ENCODE measurements around the gene PET117.
"Not testable (repeated sequence)": the region's sequence is repeated elsewhere in the genome, so short reads cannot be mapped to it uniquely, and the experiment has no call there.

Gene PET117

GRCh38 chr20:18108326-18108725 is 29.3 kb upstream of the PET117 start:
- Histone ChIP-seq H3K9ac (ENCODE audit: low read depth, low read length) (no peak overlapping the region), H3K9me3 (ENCODE audit: insufficient read depth, low read depth, low read length) (no peaks in the 10 kb centered on the region), H3K27ac (ENCODE audit: low read length) (no peak overlapping the region), H3K4me1 (ENCODE audit: insufficient read depth, low read length) (no peaks in the 10 kb centered on the region), H3K27me3 (ENCODE audit: insufficient read depth, low read length) (no peaks in the 10 kb centered on the region), H3K36me3 (ENCODE audit: insufficient read depth, low read depth, low read length) (no peaks in the 10 kb centered on the region), H3K4me3 (ENCODE audit: low read length) (no peak overlapping the region)

- not testable (repeated sequence) for H3K9me3 ChIP-seq (ENCODE audit: insufficient read depth, low read depth, low read length); H3K27ac ChIP-seq (ENCODE audit: low read length); H3K4me1 ChIP-seq (ENCODE audit: insufficient read depth, low read length); H3K36me3 ChIP-seq (ENCODE audit: insufficient read depth, low read depth, low read length); H3K9ac ChIP-seq (ENCODE audit: low read depth, low read length); H3K4me3 ChIP-seq (ENCODE audit: low read length); H3K27me3 ChIP-seq (ENCODE audit: insufficient read depth, low read length)
Observed at GRCh38 chr20:18128574-18128973, 9.1 kb upstream of the PET117 start.

- Histone ChIP-seq H3K27me3 (ENCODE audit: insufficient read depth, low read length) (peaks cover 11% of the 10 kb centered on the region), H3K9me3 (ENCODE audit: insufficient read depth, low read depth, low read length) (no peaks in the 10 kb centered on the region), H3K4me1 (ENCODE audit: insufficient read depth, low read length) (no peaks in the 10 kb centered on the region), H3K4me3 (ENCODE audit: low read length) (no peak overlapping the region), H3K9ac (ENCODE audit: low read depth, low read length) (no peak overlapping the region), H3K36me3 (ENCODE audit: insufficient read depth, low read depth, low read length) (no peaks in the 10 kb centered on the region), H3K27ac (ENCODE audit: low read length) (no peak overlapping the region)
Observed at GRCh38 chr20:18132663-18133062, 5.0 kb upstream of the PET117 start.

- Histone ChIP-seq H3K4me1 (ENCODE audit: insufficient read depth, low read length) (peaks cover 2% of the 10 kb centered on the region; the same call in 1 of the 2 replicates), H3K4me3 (ENCODE audit: low read length) (no peak overlapping the region), H3K36me3 (ENCODE audit: insufficient read depth, low read depth, low read length) (no peaks in the 10 kb centered on the region), H3K27me3 (ENCODE audit: insufficient read depth, low read length) (peaks cover 11% of the 10 kb centered on the region), H3K27ac (ENCODE audit: low read length) (no peak overlapping the region), H3K9ac (ENCODE audit: low read depth, low read length) (no peak overlapping the region), H3K9me3 (ENCODE audit: insufficient read depth, low read depth, low read length) (no peaks in the 10 kb centered on the region)
Observed at GRCh38 chr20:18133962-18134361, 3.7 kb upstream of the PET117 start.

- Histone ChIP-seq H3K27me3 (ENCODE audit: insufficient read depth, low read length) (peaks cover 11% of the 10 kb centered on the region), H3K4me3 (ENCODE audit: low read length) (peak overlapping the region; percentile 98), H3K27ac (ENCODE audit: low read length) (peak overlapping the region; percentile 48), H3K36me3 (ENCODE audit: insufficient read depth, low read depth, low read length) (peaks cover 14% of the 10 kb centered on the region), H3K9me3 (ENCODE audit: insufficient read depth, low read depth, low read length) (no peaks in the 10 kb centered on the region), H3K9ac (ENCODE audit: low read depth, low read length) (peak overlapping the region; percentile 98), H3K4me1 (ENCODE audit: insufficient read depth, low read length) (peaks cover 3% of the 10 kb centered on the region; the same call in 1 of the 2 replicates)
Observed at GRCh38 chr20:18138266-18138582, 561 bp downstream of the PET117 start.

GRCh38 chr20:18138639-18139583 is 1.2 kb downstream of the PET117 start:
- no peak overlapping the region for H3K27ac ChIP-seq (ENCODE audit: low read length)
- H3K27me3 ChIP-seq (ENCODE audit: insufficient read depth, low read length), result peaks cover 11% of the 10 kb centered on the region
- H3K4me1 ChIP-seq (ENCODE audit: insufficient read depth, low read length), result peaks cover 3% of the 10 kb centered on the region; the same call in 1 of the 2 replicates
- H3K9me3 ChIP-seq (ENCODE audit: insufficient read depth, low read depth, low read length), result no peaks in the 10 kb centered on the region
- peak overlapping the region; percentile 98 for H3K4me3 ChIP-seq (ENCODE audit: low read length)
- peak overlapping the region; percentile 98 for H3K9ac ChIP-seq (ENCODE audit: low read depth, low read length)
- peaks cover 18% of the 10 kb centered on the region for H3K36me3 ChIP-seq (ENCODE audit: insufficient read depth, low read depth, low read length)

GRCh38 chr20:18139832-18140231 is 2.2 kb downstream of the PET117 start:
- peaks cover 24% of the 10 kb centered on the region for H3K36me3 ChIP-seq (ENCODE audit: insufficient read depth, low read depth, low read length)
- H3K27me3 ChIP-seq (ENCODE audit: insufficient read depth, low read length), result peaks cover 6% of the 10 kb centered on the region
- H3K9me3 ChIP-seq (ENCODE audit: insufficient read depth, low read depth, low read length), result no peaks in the 10 kb centered on the region
- no peak overlapping the region for H3K27ac ChIP-seq (ENCODE audit: low read length)
- no peak overlapping the region for H3K9ac ChIP-seq (ENCODE audit: low read depth, low read length)
- no peak overlapping the region for H3K4me3 ChIP-seq (ENCODE audit: low read length)
- H3K4me1 ChIP-seq (ENCODE audit: insufficient read depth, low read length), result peaks cover 9% of the 10 kb centered on the region

- H3K36me3 ChIP-seq (ENCODE audit: insufficient read depth, low read depth, low read length), result peaks cover 57% of the 10 kb centered on the region
- no peak overlapping the region for H3K27ac ChIP-seq (ENCODE audit: low read length)
- no peaks in the 10 kb centered on the region for H3K9me3 ChIP-seq (ENCODE audit: insufficient read depth, low read depth, low read length)
- peaks cover 6% of the 10 kb centered on the region; the same call in 1 of the 2 replicates for H3K4me1 ChIP-seq (ENCODE audit: insufficient read depth, low read length)
- H3K27me3 ChIP-seq (ENCODE audit: insufficient read depth, low read length), result no peaks in the 10 kb centered on the region
- no peak overlapping the region for H3K9ac ChIP-seq (ENCODE audit: low read depth, low read length)
- no peak overlapping the region; the same call in 1 of the 2 replicates for H3K4me3 ChIP-seq (ENCODE audit: low read length)
Observed at GRCh38 chr20:18144541-18145099, 7.0 kb downstream of the PET117 start.

GRCh38 chr20:18154342-18154741 is 16.7 kb downstream of the PET117 start:
- H3K4me1 ChIP-seq (ENCODE audit: insufficient read depth, low read length), result no peaks in the 10 kb centered on the region
- H3K27me3 ChIP-seq (ENCODE audit: insufficient read depth, low read length), result no peaks in the 10 kb centered on the region
- no peak overlapping the region for H3K27ac ChIP-seq (ENCODE audit: low read length)
- H3K36me3 ChIP-seq (ENCODE audit: insufficient read depth, low read depth, low read length), result peaks cover 60% of the 10 kb centered on the region
- no peak overlapping the region for H3K4me3 ChIP-seq (ENCODE audit: low read length)
- H3K9me3 ChIP-seq (ENCODE audit: insufficient read depth, low read depth, low read length), result no peaks in the 10 kb centered on the region
- H3K9ac ChIP-seq (ENCODE audit: low read depth, low read length), result no peak overlapping the region

- Histone ChIP-seq H3K9ac (ENCODE audit: low read depth, low read length) (no peak overlapping the region), H3K36me3 (ENCODE audit: insufficient read depth, low read depth, low read length) (peaks cover 60% of the 10 kb centered on the region), H3K9me3 (ENCODE audit: insufficient read depth, low read depth, low read length) (no peaks in the 10 kb centered on the region), H3K4me1 (ENCODE audit: insufficient read depth, low read length) (no peaks in the 10 kb centered on the region), H3K4me3 (ENCODE audit: low read length) (no peak overlapping the region), H3K27me3 (ENCODE audit: insufficient read depth, low read length) (no peaks in the 10 kb centered on the region), H3K27ac (ENCODE audit: low read length) (no peak overlapping the region)
Observed at GRCh38 chr20:18156045-18156444, 18.4 kb downstream of the PET117 start.

GRCh38 chr20:18164356-18164755 is 26.7 kb downstream of the PET117 start:
- peaks cover 50% of the 10 kb centered on the region for H3K36me3 ChIP-seq (ENCODE audit: insufficient read depth, low read depth, low read length)
- no peak overlapping the region for H3K27ac ChIP-seq (ENCODE audit: low read length)
- peaks cover 14% of the 10 kb centered on the region for H3K4me1 ChIP-seq (ENCODE audit: insufficient read depth, low read length)
- no peak overlapping the region for H3K4me3 ChIP-seq (ENCODE audit: low read length)
- no peaks in the 10 kb centered on the region for H3K9me3 ChIP-seq (ENCODE audit: insufficient read depth, low read depth, low read length)
- no peaks in the 10 kb centered on the region for H3K27me3 ChIP-seq (ENCODE audit: insufficient read depth, low read length)
- no peak overlapping the region for H3K9ac ChIP-seq (ENCODE audit: low read depth, low read length)

GRCh38 chr20:18165553-18165952 is 27.9 kb downstream of the PET117 start:
- Histone ChIP-seq H3K9me3 (ENCODE audit: insufficient read depth, low read depth, low read length) (no peaks in the 10 kb centered on the region), H3K4me3 (ENCODE audit: low read length) (no peak overlapping the region), H3K36me3 (ENCODE audit: insufficient read depth, low read depth, low read length) (peaks cover 46% of the 10 kb centered on the region), H3K27ac (ENCODE audit: low read length) (peak overlapping the region; percentile 38), H3K9ac (ENCODE audit: low read depth, low read length) (peak overlapping the region; percentile 7; the same call in 1 of the 2 replicates), H3K4me1 (ENCODE audit: insufficient read depth, low read length) (peaks cover 14% of the 10 kb centered on the region), H3K27me3 (ENCODE audit: insufficient read depth, low read length) (no peaks in the 10 kb centered on the region)

Measured in iPS-20b (cell line).